ENCODE results near the gene HES4. TPM values are rescaled to one million over a fixed set of nuclear protein-coding genes. Genes with fewer than 3 reads are reported as not detected.
A peak's percentile ranks its signal among the peaks of the same experiment; 100 is the strongest.

HES4 gene
- total and polyA plus RNA-seq, 2 of the 13 experiments (the other 11 are each of a cell fraction or from before 2014, with no cell fraction given): 8.8 to 10.6 TPM

- in situ Hi-C loops (cut with HindIII; ENCODE audit: extremely low pct_ligation_motif_present, low pct_unique_long_range_greater_than_20kb) (no loop called here), intact Hi-C loops (cut with micrococcal nuclease; ENCODE audit: unreplicated experiment) (no loop called here)
- no CpG with 5 or more reads among the region's 3 CpGs for WGBS (ENCODE audit: low lambda C conversion rate)
- ATAC-seq: no peak
- H3K36me3 ChIP-seq (replicated peaks in 1 of 2; ENCODE audit: control insufficient read depth in 1 of 2, insufficient read depth in 2 of 2, low read length in 2 of 2): no peaks in the 10 kb centered on the region
- ChIA-PET CTCF (ENCODE audit: low intra/inter-chr PET ratio, low total read pairs) (no interaction called here), POLR2A (interaction anchor here (1.0 to 3.2 kb wide), 4 partner anchors 9 to 66 kb away, joined by 3 to 13 read pairs (median 5); partner anchors contain the start of gene ISG15)
- no peak overlapping the region for H3K4me3 ChIP-seq (replicated peaks in 1 of 3; ENCODE audit: insufficient read depth in 1 of 3, low read depth in 2 of 3, low read length in 3 of 3)
- H3K79me2 ChIP-seq (ENCODE audit: insufficient read depth, low read length): peaks cover 9% of the 10 kb centered on the region
- H4K20me1 ChIP-seq (ENCODE audit: insufficient read depth, low read length): peaks cover 4% of the 10 kb centered on the region; the same call in 1 of the 2 replicates
- no peak overlapping the region for H3K9ac ChIP-seq (ENCODE audit: insufficient read depth, low read depth, low read length)
- no peak for DNase-seq (ENCODE audit: low spot score)
- H3K9me3 ChIP-seq (ENCODE audit: low read length): no peaks in the 10 kb centered on the region
- no peak for FAIRE-seq
- H3K27ac ChIP-seq (ENCODE audit: extremely low read length, insufficient read depth, low read length): no peak overlapping the region
- H3K27me3 ChIP-seq (ENCODE audit: control insufficient read depth in 1 of 2, insufficient read depth in 2 of 2, low read length in 2 of 2): no peaks in the 10 kb centered on the region; a peak in 1 of 5 replicates
- peak overlapping the region; percentile 12; the same call in 1 of the 2 replicates for H3K4me2 ChIP-seq (ENCODE audit: low read depth, low read length)
- BruUV-seq (replicated peaks): no TSS peak
- peaks cover 42% of the 10 kb centered on the region for H3K4me1 ChIP-seq (ENCODE audit: insufficient read depth, low read length)
- H2AFZ ChIP-seq (ENCODE audit: low read length): no peak overlapping the region
- TF ChIP-seq MYPOP (CRISPR knock-in tag; IDR thresholded peaks at IDR 0.05): no peak
- TF ChIP-seq RARA (CRISPR knock-in tag; IDR thresholded peaks at IDR 0.05): no peak
- no peak for TF ChIP-seq ZNF780A (CRISPR knock-in tag; IDR thresholded peaks at IDR 0.05)
- no peak for TF ChIP-seq ZSCAN22 (CRISPR knock-in tag; IDR thresholded peaks at IDR 0.05)
- no peak for TF ChIP-seq ZNF101 (CRISPR knock-in tag; IDR thresholded peaks at IDR 0.05; ENCODE audit: borderline replicate concordance, low read depth)
- TF ChIP-seq SP140L (CRISPR knock-in tag; IDR thresholded peaks at IDR 0.05; ENCODE audit: borderline replicate concordance): no peak
- TF ChIP-seq CEBPB (IDR thresholded peaks at IDR 0.05; ENCODE audit: borderline replicate concordance, low read depth, low read length): no peak
- TF ChIP-seq, protein P1, sequence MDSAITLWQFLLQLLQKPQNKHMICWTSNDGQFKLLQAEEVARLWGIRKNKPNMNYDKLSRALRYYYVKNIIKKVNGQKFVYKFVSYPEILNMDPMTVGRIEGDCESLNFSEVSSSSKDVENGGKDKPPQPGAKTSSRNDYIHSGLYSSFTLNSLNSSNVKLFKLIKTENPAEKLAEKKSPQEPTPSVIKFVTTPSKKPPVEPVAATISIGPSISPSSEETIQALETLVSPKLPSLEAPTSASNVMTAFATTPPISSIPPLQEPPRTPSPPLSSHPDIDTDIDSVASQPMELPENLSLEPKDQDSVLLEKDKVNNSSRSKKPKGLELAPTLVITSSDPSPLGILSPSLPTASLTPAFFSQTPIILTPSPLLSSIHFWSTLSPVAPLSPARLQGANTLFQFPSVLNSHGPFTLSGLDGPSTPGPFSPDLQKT (CRISPR knock-in tag; IDR thresholded peaks at IDR 0.05; ENCODE audit: borderline replicate concordance): no peak
- TF ChIP-seq KLF9 (CRISPR knock-in tag; IDR thresholded peaks at IDR 0.05; ENCODE audit: low read depth): no peak
- no peak for TF ChIP-seq YY1 (IDR thresholded peaks at IDR 0.05; ENCODE audit: insufficient read depth, insufficient replicate concordance, low read depth, low read length)
- TF ChIP-seq MAFK (conservative IDR thresholded peaks at IDR 0.05 in 1 of 2, IDR thresholded peaks at IDR 0.05 in 1 of 2; ENCODE audit: low read length in 2 of 2): no peak
- TF ChIP-seq TAF15 (IDR thresholded peaks at IDR 0.05; ENCODE audit: low read depth, low read length, poor library complexity, severe bottlenecking): no peak
- TF ChIP-seq FIP1L1 (IDR thresholded peaks at IDR 0.05; ENCODE audit: borderline replicate concordance, insufficient read depth, low read depth, low read length): no peak
- no peak for TF ChIP-seq ZNF850 (CRISPR knock-in tag; conservative IDR thresholded peaks at IDR 0.05)
- TF ChIP-seq, protein P2, sequence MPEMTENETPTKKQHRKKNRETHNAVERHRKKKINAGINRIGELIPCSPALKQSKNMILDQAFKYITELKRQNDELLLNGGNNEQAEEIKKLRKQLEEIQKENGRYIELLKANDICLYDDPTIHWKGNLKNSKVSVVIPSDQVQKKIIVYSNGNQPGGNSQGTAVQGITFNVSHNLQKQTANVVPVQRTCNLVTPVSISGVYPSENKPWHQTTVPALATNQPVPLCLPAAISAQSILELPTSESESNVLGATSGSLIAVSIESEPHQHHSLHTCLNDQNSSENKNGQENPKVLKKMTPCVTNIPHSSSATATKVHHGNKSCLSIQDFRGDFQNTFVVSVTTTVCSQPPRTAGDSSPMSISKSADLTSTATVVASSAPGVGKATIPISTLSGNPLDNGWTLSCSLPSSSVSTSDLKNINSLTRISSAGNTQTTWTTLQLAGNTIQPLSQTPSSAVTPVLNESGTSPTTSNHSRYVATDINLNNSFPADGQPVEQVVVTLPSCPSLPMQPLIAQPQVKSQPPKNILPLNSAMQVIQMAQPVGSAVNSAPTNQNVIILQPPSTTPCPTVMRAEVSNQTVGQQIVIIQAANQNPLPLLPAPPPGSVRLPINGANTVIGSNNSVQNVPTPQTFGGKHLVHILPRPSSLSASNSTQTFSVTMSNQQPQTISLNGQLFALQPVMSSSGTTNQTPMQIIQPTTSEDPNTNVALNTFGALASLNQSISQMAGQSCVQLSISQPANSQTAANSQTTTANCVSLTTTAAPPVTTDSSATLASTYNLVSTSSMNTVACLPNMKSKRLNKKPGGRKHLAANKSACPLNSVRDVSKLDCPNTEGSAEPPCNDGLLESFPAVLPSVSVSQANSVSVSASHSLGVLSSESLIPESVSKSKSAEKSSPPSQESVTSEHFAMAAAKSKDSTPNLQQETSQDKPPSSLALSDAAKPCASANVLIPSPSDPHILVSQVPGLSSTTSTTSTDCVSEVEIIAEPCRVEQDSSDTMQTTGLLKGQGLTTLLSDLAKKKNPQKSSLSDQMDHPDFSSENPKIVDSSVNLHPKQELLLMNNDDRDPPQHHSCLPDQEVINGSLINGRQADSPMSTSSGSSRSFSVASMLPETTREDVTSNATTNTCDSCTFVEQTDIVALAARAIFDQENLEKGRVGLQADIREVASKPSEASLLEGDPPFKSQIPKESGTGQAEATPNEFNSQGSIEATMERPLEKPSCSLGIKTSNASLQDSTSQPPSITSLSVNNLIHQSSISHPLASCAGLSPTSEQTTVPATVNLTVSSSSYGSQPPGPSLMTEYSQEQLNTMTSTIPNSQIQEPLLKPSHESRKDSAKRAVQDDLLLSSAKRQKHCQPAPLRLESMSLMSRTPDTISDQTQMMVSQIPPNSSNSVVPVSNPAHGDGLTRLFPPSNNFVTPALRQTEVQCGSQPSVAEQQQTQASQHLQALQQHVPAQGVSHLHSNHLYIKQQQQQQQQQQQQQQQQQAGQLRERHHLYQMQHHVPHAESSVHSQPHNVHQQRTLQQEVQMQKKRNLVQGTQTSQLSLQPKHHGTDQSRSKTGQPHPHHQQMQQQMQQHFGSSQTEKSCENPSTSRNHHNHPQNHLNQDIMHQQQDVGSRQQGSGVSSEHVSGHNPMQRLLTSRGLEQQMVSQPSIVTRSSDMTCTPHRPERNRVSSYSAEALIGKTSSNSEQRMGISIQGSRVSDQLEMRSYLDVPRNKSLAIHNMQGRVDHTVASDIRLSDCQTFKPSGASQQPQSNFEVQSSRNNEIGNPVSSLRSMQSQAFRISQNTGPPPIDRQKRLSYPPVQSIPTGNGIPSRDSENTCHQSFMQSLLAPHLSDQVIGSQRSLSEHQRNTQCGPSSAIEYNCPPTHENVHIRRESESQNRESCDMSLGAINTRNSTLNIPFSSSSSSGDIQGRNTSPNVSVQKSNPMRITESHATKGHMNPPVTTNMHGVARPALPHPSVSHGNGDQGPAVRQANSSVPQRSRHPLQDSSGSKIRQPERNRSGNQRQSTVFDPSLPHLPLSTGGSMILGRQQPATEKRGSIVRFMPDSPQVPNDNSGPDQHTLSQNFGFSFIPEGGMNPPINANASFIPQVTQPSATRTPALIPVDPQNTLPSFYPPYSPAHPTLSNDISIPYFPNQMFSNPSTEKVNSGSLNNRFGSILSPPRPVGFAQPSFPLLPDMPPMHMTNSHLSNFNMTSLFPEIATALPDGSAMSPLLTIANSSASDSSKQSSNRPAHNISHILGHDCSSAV (CRISPR knock-in tag; IDR thresholded peaks at IDR 0.05; ENCODE audit: borderline replicate concordance): no peak
- TF ChIP-seq KLF11 (CRISPR knock-in tag; IDR thresholded peaks at IDR 0.05): no peak
These were observed 2.2 kb downstream of the HES4 start for GRCh38 chr1:997713-997992.

All from HepG2 (cell line).